BE2C (cell line): ENCODE measurements around the gene TTI1.

Experiments
- DNase-seq: peaks from one replicate; pipeline ENCODE4 v3.0.0-alpha.2; 2020
- H3K27me3 ChIP-seq: fragments of 250-450 bp; sonication (Bioruptor Pico); 2 replicates; pipeline ENCODE4 v1.5.1; 2020; ENCODE audit warnings: mild to moderate bottlenecking
- H3K36me3 ChIP-seq: fragments of 250-450 bp; sonication (Bioruptor Pico); 2 replicates; pipeline ENCODE4 v1.5.1; 2020; ENCODE audit warnings: mild to moderate bottlenecking
- H3K4me1 ChIP-seq: fragments of 250-450 bp; sonication (Bioruptor Pico); 2 replicates; pipeline ENCODE4 v1.5.1; 2020
- H3K4me3 ChIP-seq: 2 replicates; pipeline ENCODE4 v1.5.1; 2011; ENCODE audit warnings: low read depth, low read length
- H3K9me3 ChIP-seq: fragments of 250-450 bp; sonication (Bioruptor Pico); 2 replicates; pipeline ENCODE4 v1.5.1; 2020
- CTCF ChIP-seq: IDR thresholded peaks from 2 replicates; pipeline ENCODE4 v1.5.1; 2012; ENCODE audit warnings: mild to moderate bottlenecking, low read depth, low read length

Gene TTI1

GRCh38 chr20:38057351-38057972 lies 24.2 kb upstream of the TTI1 start:
- Histone ChIP-seq H3K4me1 (no peaks in the 10 kb centered on the region; the same call in 1 of the 2 replicates), H3K36me3 (peaks cover 47% of the 10 kb centered on the region), H3K27me3 (no peaks in the 10 kb centered on the region), H3K9me3 (no peaks in the 10 kb centered on the region), H3K4me3 (no peak overlapping the region)
- DNase-seq: peak; percentile 92
- TF ChIP-seq CTCF: peak; percentile 93

- no peak for TF ChIP-seq CTCF
- Histone ChIP-seq H3K4me3 (no peak overlapping the region), H3K27me3 (no peaks in the 10 kb centered on the region), H3K36me3 (peaks cover 45% of the 10 kb centered on the region), H3K9me3 (no peaks in the 10 kb centered on the region), H3K4me1 (no peaks in the 10 kb centered on the region; the same call in 1 of the 2 replicates)
- DNase-seq: no peak
Observed at GRCh38 chr20:38055848-38056247, 22.6 kb upstream of the TTI1 start.

GRCh38 chr20:38055294-38055693 lies 22.0 kb upstream of the TTI1 start:
- Histone ChIP-seq H3K27me3 (no peaks in the 10 kb centered on the region), H3K9me3 (no peaks in the 10 kb centered on the region), H3K36me3 (peaks cover 44% of the 10 kb centered on the region), H3K4me3 (no peak overlapping the region), H3K4me1 (no peaks in the 10 kb centered on the region; the same call in 1 of the 2 replicates)
- TF ChIP-seq CTCF: no peak
- DNase-seq: no peak

- Histone ChIP-seq H3K4me1 (no peaks in the 10 kb centered on the region; the same call in 1 of the 2 replicates), H3K27me3 (no peaks in the 10 kb centered on the region), H3K36me3 (peaks cover 44% of the 10 kb centered on the region), H3K9me3 (no peaks in the 10 kb centered on the region), H3K4me3 (no peak overlapping the region)
- DNase-seq: no peak
- TF ChIP-seq CTCF: no peak
Observed at GRCh38 chr20:38054647-38055046, 21.4 kb upstream of the TTI1 start.

GRCh38 chr20:38052870-38053269 lies 19.6 kb upstream of the TTI1 start:
- H3K4me3 ChIP-seq: no peak overlapping the region
- DNase-seq: no peak
- no peaks in the 10 kb centered on the region; the same call in 1 of the 2 replicates for H3K4me1 ChIP-seq
- H3K36me3 ChIP-seq: peaks cover 41% of the 10 kb centered on the region
- no peaks in the 10 kb centered on the region for H3K27me3 ChIP-seq
- no peaks in the 10 kb centered on the region for H3K9me3 ChIP-seq
- no peak for TF ChIP-seq CTCF

- Histone ChIP-seq H3K4me3 (no peak overlapping the region), H3K9me3 (no peaks in the 10 kb centered on the region), H3K4me1 (no peaks in the 10 kb centered on the region; the same call in none of the 2 replicates), H3K27me3 (no peaks in the 10 kb centered on the region), H3K36me3 (peaks cover 47% of the 10 kb centered on the region)
- DNase-seq: no peak
- no peak for TF ChIP-seq CTCF
Observed at GRCh38 chr20:38050686-38051085, 17.4 kb upstream of the TTI1 start.
